ENCODE results near the gene TRMT112. TPM values are rescaled to one million over a fixed set of nuclear protein-coding genes. Genes with fewer than 3 reads are reported as not detected.

The TRMT112 gene
- polyA plus RNA-seq, 1 experiment, result 154 TPM

DNA sequence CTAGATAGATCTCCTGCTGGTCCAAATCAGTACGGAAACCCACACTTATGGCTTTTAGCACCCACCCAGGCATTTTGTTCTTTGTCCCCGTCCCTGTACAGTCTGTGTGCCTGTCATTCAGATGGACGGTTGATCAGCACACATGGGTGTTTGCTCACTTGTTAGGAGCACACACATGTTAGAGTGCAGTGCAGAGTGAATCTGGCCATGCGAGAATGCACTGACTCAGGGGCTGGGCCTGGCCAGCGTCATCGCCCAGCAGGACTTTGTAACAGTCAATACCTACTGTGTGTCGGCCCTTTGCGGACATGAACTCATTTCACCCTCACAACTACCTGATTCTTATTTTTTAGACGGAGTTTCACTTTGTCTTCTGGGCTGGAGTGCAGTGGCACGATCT, 45.0 kb upstream of the TRMT112 start:
- POLR2A ChIA-PET, result no interaction called here
- no peak for TF ChIP-seq CTCF (IDR thresholded peaks at IDR 0.05; ENCODE audit: insufficient read depth, low read depth, low read length)
- CTCF ChIA-PET, result no interaction called here
- Histone ChIP-seq H3K4me3 (ENCODE audit: low read depth, low read length) (no peak overlapping the region), H3K36me3 (ENCODE audit: control insufficient read depth, insufficient read depth, low read length) (peaks cover 24% of the 10 kb centered on the region), H3K27me3 (ENCODE audit: control insufficient read depth, insufficient read depth, low read length) (no peaks in the 10 kb centered on the region)
- DNase-seq (ENCODE audit: low read depth), result no peak

GRCh38 chr11:64361659-64362058, 44.3 kb upstream of the TRMT112 start:
- CTCF ChIA-PET, result no interaction called here
- DNase-seq (ENCODE audit: low read depth), result no peak
- H3K36me3 ChIP-seq (ENCODE audit: control insufficient read depth, insufficient read depth, low read length), result peaks cover 23% of the 10 kb centered on the region
- no peaks in the 10 kb centered on the region for H3K27me3 ChIP-seq (ENCODE audit: control insufficient read depth, insufficient read depth, low read length)
- POLR2A ChIA-PET, result no interaction called here
- no peak for TF ChIP-seq CTCF (IDR thresholded peaks at IDR 0.05; ENCODE audit: insufficient read depth, low read depth, low read length)
- H3K4me3 ChIP-seq (ENCODE audit: low read depth, low read length), result no peak overlapping the region

DNA sequence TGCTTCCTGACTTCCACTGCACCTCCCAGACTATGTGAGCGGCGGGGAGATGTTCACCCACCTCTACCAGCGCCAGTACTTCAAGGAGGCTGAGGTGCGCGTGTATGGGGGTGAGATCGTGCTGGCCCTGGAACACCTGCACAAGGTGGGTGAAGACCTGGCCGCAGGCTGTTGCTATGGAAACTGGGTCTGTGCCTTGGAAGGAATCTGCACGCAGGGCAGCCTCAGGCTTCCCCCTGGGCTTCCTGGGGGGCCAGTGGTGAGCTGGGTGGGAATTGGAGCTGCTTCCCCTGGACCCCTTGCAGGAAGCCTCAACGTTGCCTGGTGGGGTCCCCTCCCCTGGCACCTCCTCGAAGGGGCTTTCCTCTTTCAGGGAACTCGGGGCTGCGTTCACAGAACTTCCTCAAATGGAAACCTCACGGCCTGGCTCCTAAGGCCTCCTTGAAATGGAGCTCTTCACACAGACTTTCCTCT, 43.1 kb upstream of the TRMT112 start:
- Histone ChIP-seq H3K4me3 (ENCODE audit: low read depth, low read length) (no peak overlapping the region), H3K27me3 (ENCODE audit: control insufficient read depth, insufficient read depth, low read length) (no peaks in the 10 kb centered on the region), H3K36me3 (ENCODE audit: control insufficient read depth, insufficient read depth, low read length) (peaks cover 21% of the 10 kb centered on the region)
- no peak for TF ChIP-seq CTCF (IDR thresholded peaks at IDR 0.05; ENCODE audit: insufficient read depth, low read depth, low read length)
- ChIA-PET CTCF (interaction anchor here (0.7 to 0.9 kb wide), 2 partner anchors 29 to 60 kb away, joined by 4 to 5 read pairs; no protein-coding TSS in a partner anchor), POLR2A (no interaction called here)
- no peak for DNase-seq (ENCODE audit: low read depth)

DNA sequence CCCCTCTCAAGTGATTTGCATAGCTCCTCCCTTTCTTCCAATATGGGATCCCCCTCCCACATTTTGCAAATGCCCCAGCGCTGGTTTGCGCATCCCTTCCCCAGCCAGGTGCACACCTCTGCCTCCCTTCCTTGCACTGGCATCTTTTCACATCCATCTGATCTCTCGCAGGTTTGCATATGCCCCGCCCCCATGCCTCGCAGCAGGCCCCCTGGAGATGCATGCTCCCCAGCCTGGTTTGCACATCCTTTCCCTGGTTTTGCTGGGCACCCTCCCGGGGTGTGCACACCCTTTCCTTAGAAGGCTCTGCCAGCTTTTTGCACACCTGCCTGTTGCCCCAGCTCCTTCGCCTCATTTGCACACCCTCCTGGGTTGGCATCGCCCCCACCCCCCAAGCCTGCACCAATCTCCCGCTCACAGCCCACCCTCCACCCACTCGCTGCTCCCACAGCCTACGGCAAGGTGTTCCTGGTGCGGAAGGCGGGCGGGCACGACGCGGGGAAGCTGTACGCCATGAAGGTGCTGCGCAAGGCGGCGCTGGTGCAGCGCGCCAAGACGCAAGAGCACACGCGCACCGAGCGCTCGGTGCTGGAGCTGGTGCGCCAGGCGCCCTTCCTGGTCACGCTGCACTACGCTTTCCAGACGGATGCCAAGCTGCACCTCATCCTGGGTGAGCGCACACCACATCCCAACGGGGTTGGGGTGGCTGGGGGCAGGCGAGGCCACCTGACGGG, 42.5 kb upstream of the TRMT112 start:
- ChIA-PET CTCF (interaction anchor here (0.7 to 1.8 kb wide), 3 partner anchors 55 to 156 kb away, joined by 4 to 5 read pairs (median 4); no protein-coding TSS in a partner anchor), POLR2A (no interaction called here)
- no peak for TF ChIP-seq CTCF (IDR thresholded peaks at IDR 0.05; ENCODE audit: insufficient read depth, low read depth, low read length)
- Histone ChIP-seq H3K27me3 (ENCODE audit: control insufficient read depth, insufficient read depth, low read length) (no peaks in the 10 kb centered on the region), H3K36me3 (ENCODE audit: control insufficient read depth, insufficient read depth, low read length) (peaks cover 16% of the 10 kb centered on the region), H3K4me3 (ENCODE audit: low read depth, low read length) (peak overlapping the region; percentile 89)
- no peak for DNase-seq (ENCODE audit: low read depth)

DNA sequence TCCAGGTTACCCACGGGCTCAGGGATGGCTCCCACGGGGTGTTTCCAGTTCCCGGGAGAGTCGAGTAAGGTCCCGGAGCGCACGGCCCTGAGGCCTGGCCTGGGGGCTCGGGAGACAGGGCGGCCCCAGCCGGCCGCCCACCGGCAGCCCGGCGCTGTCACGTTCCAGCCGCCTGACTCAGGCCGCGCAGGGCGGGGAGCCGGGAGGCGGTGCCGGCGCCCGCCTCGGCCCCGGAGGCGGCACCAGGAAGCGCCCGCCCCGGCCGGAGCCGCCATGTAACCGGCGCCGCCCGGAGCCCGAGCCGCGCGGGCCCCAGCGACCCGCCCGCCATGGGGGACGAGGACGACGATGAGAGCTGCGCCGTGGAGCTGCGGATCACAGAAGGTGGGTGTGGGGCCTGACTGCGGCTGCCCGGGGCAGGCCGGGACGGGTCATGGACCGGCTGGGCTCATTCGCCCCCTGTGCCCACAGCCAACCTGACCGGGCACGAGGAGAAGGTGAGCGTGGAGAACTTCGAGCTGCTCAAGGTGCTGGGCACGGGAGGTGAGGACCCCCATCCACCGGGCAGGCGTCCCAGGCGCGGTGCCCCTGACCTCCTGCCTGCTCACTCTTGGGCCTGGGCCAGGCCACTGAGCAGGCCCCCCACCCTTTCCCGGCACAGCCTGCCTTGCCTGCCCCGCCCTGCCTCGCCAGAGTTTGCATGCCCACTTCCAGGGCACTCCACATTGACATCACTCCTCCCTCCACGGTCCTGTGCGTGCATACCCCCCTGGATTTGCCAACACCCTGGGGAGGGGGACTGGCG, 41.8 kb upstream of the TRMT112 start, which contains the start of gene RPS6KA4:
RPS6KA4 (plus strand) TSS at position 256 of the 805 bp plus-strand sequence; CDS start at position 330, 74 bp downstream.
- ChIA-PET CTCF (interaction anchor here (1.0 to 6.8 kb wide), 4 partner anchors 15 to 155 kb away, joined by 4 to 71 read pairs (median 4); no protein-coding TSS in a partner anchor), POLR2A (no interaction called here)
- TF ChIP-seq CTCF (IDR thresholded peaks at IDR 0.05; ENCODE audit: insufficient read depth, low read depth, low read length), result no peak
- H3K36me3 ChIP-seq (ENCODE audit: control insufficient read depth, insufficient read depth, low read length), result peaks cover 16% of the 10 kb centered on the region
- DNase-seq (ENCODE audit: low read depth), result no peak
- peak within 1 kb of the TSS; percentile 89 for H3K4me3 ChIP-seq (ENCODE audit: low read depth, low read length)
- H3K27me3 ChIP-seq (ENCODE audit: control insufficient read depth, insufficient read depth, low read length), result no peaks in the 10 kb centered on the region
